DOHH2 (cell line): ENCODE measurements around the gene ANKRD40CL.
"Not testable (repeated sequence)": the region's sequence is repeated elsewhere in the genome, so short reads cannot be mapped to it uniquely, and the experiment has no call there.

Experiments
- H3F3A ChIP-seq: fragments of 200-600 bp; sonication (generic), shearing (Covaris generic); 2 replicates; pipeline ENCODE4 v1.6.0; 2016; ENCODE audit warnings: antibody characterized with exemption, mild to moderate bottlenecking; ENCODE audit not compliant: control insufficient read depth, insufficient read depth
- H3K27ac ChIP-seq: fragments of 200-600 bp; sonication (generic); 2 replicates; pipeline ENCODE4 v1.5.1; 2014; ENCODE audit warnings: low read depth, mild to moderate bottlenecking, low read length, moderate library complexity
- H3K27me3 ChIP-seq: fragments of 200-600 bp; sonication (generic); 2 replicates; pipeline ENCODE4 v1.6.1; 2014; ENCODE audit warnings: mild to moderate bottlenecking, low read length, mixed read lengths; ENCODE audit not compliant: control insufficient read depth
- H3K36me3 ChIP-seq: fragments of 200-600 bp; sonication (generic); 2 replicates; pipeline ENCODE4 v1.6.1; 2014; ENCODE audit warnings: mild to moderate bottlenecking, low read length, moderate library complexity, mixed read lengths; ENCODE audit not compliant: control insufficient read depth
- H3K4me1 ChIP-seq: fragments of 200-600 bp; sonication (generic); 2 replicates; pipeline ENCODE4 v1.6.1; 2014; ENCODE audit warnings: mild to moderate bottlenecking, low read length, mixed read lengths; ENCODE audit not compliant: control insufficient read depth
- H3K4me2 ChIP-seq: fragments of 200-600 bp; sonication (generic); 2 replicates; pipeline ENCODE4 v1.6.0; 2014; ENCODE audit warnings: mild to moderate bottlenecking, low read length, moderate library complexity
- H3K4me3 ChIP-seq: fragments of 200-600 bp; sonication (generic); 2 replicates; pipeline ENCODE4 v1.5.1; 2014; ENCODE audit warnings: mild to moderate bottlenecking, low read length, mixed read lengths
- H3K79me2 ChIP-seq: fragments of 200-600 bp; sonication (generic); 2 replicates; pipeline ENCODE4 v1.6.1; 2014; ENCODE audit warnings: mild to moderate bottlenecking, low read length, mixed read lengths; ENCODE audit not compliant: control insufficient read depth
- H3K9me2 ChIP-seq: fragments of 200-600 bp; sonication (generic); replicated peaks from 2 replicates; pipeline ENCODE4 v1.6.1; 2014; ENCODE audit warnings: mild to moderate bottlenecking, low read length, mixed read lengths; ENCODE audit not compliant: control insufficient read depth
- H3K9me3 ChIP-seq: fragments of 200-600 bp; sonication (generic); 2 replicates; pipeline ENCODE4 v1.6.1; 2014; ENCODE audit warnings: antibody characterized with exemption, low read length, mixed read lengths; ENCODE audit not compliant: control insufficient read depth, insufficient read depth
- H4K20me1 ChIP-seq: fragments of 200-600 bp; sonication (generic); 2 replicates; pipeline ENCODE4 v1.6.0; 2014; ENCODE audit warnings: low read depth, mild to moderate bottlenecking, antibody characterized with exemption, low read length, moderate library complexity; ENCODE audit not compliant: control insufficient read depth, insufficient read depth
- EZH2phosphoT487 ChIP-seq: fragments of 200-600 bp; sonication (generic); IDR thresholded peaks from 2 replicates; pipeline ENCODE4 v1.6.1; 2017; ENCODE audit warnings: borderline replicate concordance, mild to moderate bottlenecking, antibody characterized with exemption, low read length, moderate library complexity, mixed read lengths
- TF ChIP-seq, protein P1 (sequence below): fragments of 200-600 bp; sonication (generic); IDR thresholded peaks from one replicate; pipeline ENCODE4 v1.5.1; 2014; ENCODE audit warnings: antibody characterized with exemption, mild to moderate bottlenecking, low read depth, low read length; ENCODE audit not compliant: poor library complexity, severe bottlenecking

Gene ANKRD40CL

DNA sequence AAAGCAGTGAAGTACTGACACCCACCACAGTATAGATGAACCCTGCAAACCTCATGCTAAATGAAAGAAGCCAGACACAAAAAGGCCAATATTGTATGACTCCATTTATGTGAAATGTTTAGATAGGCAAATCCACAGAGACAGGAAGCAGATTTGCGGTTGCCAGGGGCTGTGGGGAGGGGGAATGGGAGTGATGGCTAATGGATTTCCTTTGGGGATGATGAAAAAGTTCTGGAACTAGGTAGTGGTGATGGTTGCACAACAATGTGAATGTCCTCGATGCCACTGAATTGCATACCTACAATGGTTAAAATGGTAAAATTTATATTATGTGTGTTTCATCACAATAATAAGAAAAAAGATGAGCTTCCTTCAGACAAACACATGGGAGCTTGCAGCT lies 39.7 kb upstream of the ANKRD40CL start:
- Histone ChIP-seq H3F3A (no peaks in the 10 kb centered on the region), H3K4me2 (no peak overlapping the region), H3K9me2 (no peaks in the 10 kb centered on the region), H4K20me1 (no peaks in the 10 kb centered on the region), H3K9me3 (no peaks in the 10 kb centered on the region), H3K36me3 (no peaks in the 10 kb centered on the region), H3K27me3 (no peaks in the 10 kb centered on the region), H3K79me2 (no peaks in the 10 kb centered on the region), H3K27ac (no peak overlapping the region), H3K4me3 (no peak overlapping the region), H3K4me1 (no peaks in the 10 kb centered on the region)
- TF ChIP-seq, protein P1, sequence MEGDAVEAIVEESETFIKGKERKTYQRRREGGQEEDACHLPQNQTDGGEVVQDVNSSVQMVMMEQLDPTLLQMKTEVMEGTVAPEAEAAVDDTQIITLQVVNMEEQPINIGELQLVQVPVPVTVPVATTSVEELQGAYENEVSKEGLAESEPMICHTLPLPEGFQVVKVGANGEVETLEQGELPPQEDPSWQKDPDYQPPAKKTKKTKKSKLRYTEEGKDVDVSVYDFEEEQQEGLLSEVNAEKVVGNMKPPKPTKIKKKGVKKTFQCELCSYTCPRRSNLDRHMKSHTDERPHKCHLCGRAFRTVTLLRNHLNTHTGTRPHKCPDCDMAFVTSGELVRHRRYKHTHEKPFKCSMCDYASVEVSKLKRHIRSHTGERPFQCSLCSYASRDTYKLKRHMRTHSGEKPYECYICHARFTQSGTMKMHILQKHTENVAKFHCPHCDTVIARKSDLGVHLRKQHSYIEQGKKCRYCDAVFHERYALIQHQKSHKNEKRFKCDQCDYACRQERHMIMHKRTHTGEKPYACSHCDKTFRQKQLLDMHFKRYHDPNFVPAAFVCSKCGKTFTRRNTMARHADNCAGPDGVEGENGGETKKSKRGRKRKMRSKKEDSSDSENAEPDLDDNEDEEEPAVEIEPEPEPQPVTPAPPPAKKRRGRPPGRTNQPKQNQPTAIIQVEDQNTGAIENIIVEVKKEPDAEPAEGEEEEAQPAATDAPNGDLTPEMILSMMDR = no peak

DNA sequence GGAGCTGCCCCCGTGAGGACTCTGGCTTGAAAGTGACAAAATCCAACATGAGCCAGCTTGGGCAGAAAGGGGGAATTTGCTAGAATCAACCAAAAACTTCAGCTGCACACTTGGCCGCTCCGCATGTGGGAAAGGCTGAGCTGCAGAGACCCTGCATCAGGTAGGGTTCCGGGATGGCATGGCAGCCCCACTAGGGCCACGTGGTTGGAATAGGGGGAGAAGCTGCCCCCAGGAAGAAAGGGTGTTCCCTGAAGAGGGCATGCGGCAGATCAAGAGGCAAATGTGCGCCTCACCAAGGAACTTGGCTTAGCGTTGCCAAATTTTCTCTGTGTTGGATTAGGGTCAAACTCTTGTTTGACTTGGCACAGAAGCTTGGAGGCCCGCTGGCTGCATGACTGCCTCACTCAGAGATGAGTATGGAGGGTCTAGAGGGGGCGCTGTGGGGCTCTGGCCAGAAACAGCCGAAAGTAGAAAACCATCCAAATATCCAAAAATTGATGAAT lies 38.9 kb upstream of the ANKRD40CL start:
- H3K27ac ChIP-seq = no peak overlapping the region
- no peak for TF ChIP-seq EZH2phosphoT487
- TF ChIP-seq, protein P1 = peak; percentile 39

DNA sequence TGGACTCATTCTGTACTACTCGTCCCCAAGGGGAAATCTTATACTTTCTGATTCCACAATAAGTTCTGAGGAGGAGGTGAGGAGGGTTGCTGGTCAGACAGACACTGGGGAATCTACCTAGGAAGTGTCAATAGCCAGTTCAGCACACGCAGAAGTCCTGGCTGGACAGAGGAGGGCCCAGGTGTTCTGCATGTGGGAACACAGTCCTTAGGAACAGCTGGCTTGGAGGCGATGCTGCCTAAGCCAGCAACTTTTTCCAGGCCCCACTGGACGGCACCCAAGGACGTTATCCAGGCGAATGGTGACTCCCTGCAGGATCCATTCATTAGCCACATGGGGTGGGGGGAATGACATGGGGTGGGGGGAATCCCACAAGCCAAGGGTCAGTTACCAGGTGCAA lies 38.2 kb upstream of the ANKRD40CL start:
- Histone ChIP-seq H3K4me2 (no peak overlapping the region), H3K4me1 (no peaks in the 10 kb centered on the region), H3F3A (no peaks in the 10 kb centered on the region)

More for the DNA sequence above, 38.9 kb upstream of the ANKRD40CL start:
- Histone ChIP-seq H3K79me2 (no peaks in the 10 kb centered on the region), H3K36me3 (no peaks in the 10 kb centered on the region), H3K9me3 (no peaks in the 10 kb centered on the region), H3F3A (no peaks in the 10 kb centered on the region), H3K4me1 (no peaks in the 10 kb centered on the region), H3K4me3 (no peak overlapping the region), H3K4me2 (no peak overlapping the region), H3K27me3 (no peaks in the 10 kb centered on the region), H3K9me2 (no peaks in the 10 kb centered on the region), H4K20me1 (no peaks in the 10 kb centered on the region)

DNA sequence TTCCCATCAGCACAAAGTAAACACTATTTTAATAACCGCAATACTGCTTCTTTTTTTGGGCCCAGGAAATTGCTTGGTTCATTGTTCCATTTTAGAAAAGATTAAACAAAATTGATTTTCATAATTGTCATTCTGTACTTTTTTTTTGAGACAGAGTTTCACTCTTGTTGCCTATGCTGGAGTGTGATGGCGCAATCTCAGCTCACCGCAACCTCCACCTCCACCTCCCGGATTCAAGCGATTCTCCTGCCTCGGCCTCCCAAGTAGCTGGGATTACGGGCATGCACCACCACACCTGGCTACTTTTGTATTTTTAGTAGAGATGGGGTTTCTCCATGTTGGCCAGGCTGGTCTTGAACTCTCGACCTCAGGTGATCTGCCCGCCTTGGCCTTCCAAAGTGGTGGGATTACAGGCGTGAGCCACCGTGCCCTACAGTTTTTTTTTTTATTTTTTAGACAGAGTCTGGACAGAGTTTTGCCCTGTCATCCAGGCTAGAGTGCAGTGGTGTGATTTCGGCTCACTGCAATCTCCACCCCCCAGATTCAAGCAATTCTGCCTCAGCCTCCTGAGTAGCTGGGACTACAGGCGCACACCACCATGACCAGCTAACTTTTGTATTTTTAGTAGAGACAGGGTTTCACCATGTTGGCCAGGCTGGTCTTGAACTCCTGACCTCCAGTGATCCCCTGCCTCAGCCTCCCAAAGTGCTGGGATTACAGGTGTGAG lies 37.6 kb upstream of the ANKRD40CL start:
- H3K4me1 ChIP-seq, H3K4me2 ChIP-seq, H3K27me3 ChIP-seq, H3F3A ChIP-seq, H3K4me3 ChIP-seq, H3K9me3 ChIP-seq, H3K79me2 ChIP-seq, H3K27ac ChIP-seq, H3K36me3 ChIP-seq, H3K9me2 ChIP-seq, H4K20me1 ChIP-seq: not testable (repeated sequence)

More for the DNA sequence above, 38.2 kb upstream of the ANKRD40CL start:
- Histone ChIP-seq H3K27me3 (no peaks in the 10 kb centered on the region), H3K79me2 (no peaks in the 10 kb centered on the region), H3K36me3 (no peaks in the 10 kb centered on the region), H3K27ac (no peak overlapping the region), H4K20me1 (no peaks in the 10 kb centered on the region), H3K4me3 (no peak overlapping the region), H3K9me2 (no peaks in the 10 kb centered on the region), H3K9me3 (no peaks in the 10 kb centered on the region)
- TF ChIP-seq, protein P1 = no peak
- TF ChIP-seq EZH2phosphoT487 = no peak
